Measurements from ENCODE around the gene CKB. TPM values are rescaled to one million over a fixed set of nuclear protein-coding genes. Genes with fewer than 3 reads are reported as not detected.
"Not testable (repeated sequence)": the region's sequence is repeated elsewhere in the genome, so short reads cannot be mapped to it uniquely, and the experiment has no call there.

CKB gene
- total RNA-seq, 1 donor from 2014 or later = 90.1 TPM

GRCh38 chr14:103528146-103528586 is 5.5 kb upstream of the CKB start:
- no peak for DNase-seq (ENCODE audit: low spot score)

DNA sequence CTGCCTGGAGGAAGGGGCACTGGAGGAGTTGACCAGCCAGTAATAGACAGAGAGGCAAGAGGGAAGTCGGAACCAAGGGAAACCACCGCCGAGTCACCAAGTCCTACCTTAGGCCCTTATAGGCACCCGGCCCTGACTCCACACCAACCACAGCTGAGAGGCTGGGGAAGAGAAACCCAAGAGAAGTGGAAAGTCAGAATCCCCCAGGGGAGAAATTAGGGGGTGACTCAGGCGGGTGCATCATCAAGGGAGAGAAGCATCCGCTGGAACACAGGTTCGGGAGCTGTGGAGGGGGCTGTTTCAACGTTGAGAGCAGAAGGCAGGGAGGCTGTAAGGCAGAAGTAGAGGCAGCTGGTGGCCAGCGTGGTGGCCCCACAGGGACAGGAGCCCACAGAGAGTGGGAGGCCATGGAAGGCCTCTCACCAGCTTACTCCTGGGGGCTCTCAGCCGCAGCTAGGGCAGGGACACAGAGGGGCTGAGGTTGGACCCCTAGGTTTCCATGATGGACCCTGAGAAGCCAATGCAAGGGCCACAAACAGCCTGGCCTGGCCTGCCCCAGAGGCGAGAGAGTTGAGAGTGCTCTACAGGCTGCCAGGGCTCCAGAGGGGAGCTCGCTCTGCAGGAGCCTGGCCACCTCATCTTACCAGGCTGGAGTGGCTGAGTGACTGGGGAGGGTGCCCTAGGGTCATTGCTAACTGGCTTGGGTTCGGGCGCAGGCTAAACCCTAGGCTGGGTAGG is 4.9 kb upstream of the CKB start:
- DNase-seq (ENCODE audit: low spot score) = no peak

GRCh38 chr14:103526914-103527248 is 4.3 kb upstream of the CKB start:
- DNase-seq (ENCODE audit: low spot score) = no peak

DNA sequence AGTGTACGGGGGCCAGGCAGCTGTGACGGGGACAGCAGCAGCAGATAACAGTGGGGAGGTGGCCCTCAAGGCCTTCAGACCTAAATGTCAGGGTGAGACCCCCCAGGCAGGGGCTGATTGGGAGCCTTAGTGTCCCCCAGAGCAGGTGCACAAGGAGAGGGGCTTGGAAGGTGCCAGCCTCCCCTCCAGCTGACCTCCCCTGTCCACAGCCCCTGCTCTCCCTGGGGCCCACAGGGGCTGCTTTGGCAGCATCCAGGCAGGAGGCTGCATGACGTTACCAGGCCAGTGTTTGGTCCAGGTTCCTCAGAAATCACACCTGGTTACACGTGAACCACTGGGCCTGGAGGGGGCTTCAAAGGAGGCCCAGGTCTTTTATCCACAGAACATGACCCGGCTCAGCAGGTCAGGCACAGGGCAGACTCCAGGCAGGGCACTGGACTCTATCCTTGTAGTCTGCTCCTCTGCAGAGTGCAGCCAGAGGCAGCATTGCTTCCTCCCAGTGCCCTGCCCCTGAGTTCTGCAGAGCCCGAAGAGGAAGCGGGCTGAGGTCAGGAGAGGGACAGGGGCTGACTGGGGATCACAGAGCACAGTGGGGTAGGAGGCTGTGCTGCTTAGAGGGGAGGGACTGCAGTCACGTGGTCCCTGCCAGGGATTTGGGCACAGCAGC is 3.8 kb upstream of the CKB start:
- DNase-seq (ENCODE audit: low spot score) = no peak

DNA sequence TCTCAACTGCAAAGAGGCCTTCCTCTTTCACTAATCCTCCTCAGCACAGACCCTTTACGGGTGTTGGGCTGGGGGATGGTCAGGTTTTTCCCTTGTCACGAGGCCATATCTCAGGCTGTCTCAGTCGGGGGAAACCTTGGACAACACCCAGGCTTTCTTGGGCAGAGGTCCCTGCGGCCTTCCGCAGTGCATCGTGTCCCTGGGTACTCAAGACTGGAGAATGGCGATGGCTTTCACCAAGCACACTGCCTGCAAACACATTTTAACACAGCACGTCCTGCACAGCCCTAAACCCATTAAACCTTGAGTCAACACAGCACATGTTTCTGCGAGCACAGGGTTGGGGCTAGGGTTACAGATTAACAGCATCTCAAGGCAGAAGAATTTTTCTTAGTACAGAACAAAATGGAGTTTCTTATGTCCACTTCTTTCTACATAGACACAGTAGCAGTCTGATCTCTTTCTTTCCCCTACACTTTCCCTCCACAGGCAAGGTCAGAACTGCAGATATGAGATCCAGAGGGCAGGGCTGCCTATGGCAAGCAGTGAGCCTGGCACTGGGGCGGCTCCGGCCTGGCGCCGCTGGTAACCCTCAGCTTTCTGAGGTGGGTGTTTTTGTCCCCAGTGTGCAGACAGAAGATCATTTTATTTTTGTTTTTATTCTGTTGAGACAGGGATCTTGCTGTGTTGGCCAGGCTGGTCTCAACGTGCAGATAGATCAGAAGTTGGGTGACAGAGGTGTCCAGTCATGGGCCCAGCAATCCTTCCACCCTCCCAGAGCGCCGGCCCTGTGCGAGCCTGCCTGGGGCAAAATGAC is 3.0 kb upstream of the CKB start:
- not testable (repeated sequence) for DNase-seq (ENCODE audit: low spot score)

GRCh38 chr14:103524002-103524935 is 1.6 kb upstream of the CKB start:
- no peak for DNase-seq (ENCODE audit: low spot score)

GRCh38 chr14:103523575-103523954 is 935 bp upstream of the CKB start:
- no peak for DNase-seq (ENCODE audit: low spot score)

DNA sequence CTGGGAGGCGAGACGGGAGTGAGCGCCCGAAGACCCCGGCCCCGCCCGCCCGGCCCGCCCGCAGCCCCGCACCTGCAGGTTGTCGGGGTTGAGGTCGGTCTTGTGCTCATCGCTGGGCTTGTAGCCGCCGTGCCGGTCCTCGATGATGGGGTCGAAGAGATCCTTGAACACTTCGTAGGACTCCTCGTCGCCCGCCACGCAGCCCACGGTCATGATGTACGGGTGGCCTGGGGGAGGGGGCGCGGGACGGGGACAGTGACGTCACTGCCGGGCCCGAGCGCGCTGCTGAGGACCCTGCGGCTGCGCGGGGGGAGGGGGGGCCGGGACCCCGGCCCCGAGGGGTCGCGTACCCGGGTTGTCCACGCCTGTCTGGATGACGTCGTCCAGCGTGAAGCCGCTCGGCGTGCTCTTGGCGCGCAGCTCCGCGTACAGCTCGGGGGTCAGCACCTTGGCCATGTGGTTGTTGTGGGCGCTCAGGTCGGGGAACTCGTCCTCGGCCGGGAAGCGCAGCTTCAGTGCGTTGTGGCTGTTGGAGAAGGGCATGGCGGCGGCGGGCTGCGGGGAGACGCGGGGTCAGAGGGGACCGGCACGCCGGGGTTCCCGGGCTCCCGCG is 573 bp downstream of the CKB start:
- DNase-seq (ENCODE audit: low spot score) = no peak

- DNase-seq (ENCODE audit: low spot score) = no peak
These were observed 1.1 kb downstream of the CKB start for GRCh38 chr14:103521438-103521950.

DNA sequence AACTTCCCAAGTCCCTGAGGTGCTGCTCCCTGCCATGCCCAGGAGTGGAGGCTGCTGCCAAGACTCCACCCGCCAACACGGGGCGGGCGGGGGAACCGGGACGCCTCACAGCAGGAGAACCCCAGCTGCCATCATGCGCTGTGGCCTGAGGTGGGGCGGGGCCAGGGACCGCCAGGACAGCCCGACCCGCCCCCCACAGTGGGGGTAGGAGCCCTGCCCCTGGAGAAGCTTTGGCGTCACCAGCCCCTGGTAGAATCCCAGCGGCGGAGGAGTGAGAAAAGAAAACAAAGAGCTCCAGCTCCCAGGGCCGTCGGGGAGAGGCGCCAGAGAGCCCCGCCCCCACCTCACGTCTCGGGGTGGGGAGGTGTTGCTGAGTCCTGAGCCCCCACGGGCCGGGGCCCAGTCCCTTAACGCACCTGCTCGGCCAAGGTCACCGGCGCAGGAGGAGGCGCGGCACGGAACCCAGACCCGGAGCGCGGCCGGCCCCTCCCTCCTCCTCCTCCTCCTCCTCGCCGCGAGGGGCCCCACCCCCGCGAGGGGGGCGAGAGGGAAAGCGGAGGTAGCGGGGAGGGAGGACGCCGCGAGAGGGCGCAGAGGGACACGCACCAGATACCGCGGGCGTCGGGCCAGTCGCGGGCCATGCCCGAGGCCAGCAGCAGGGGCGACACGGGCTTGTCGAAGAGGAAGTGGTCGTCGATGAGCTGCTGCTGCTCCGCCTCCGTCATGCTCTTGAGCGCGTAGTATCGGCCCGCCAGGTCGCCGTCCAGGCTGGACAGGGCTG is 1.8 kb downstream of the CKB start:
- DNase-seq (ENCODE audit: low spot score) = no peak

- DNase-seq (ENCODE audit: low spot score) = no peak
These were observed 2.4 kb downstream of the CKB start for GRCh38 chr14:103520269-103520656.

DNA sequence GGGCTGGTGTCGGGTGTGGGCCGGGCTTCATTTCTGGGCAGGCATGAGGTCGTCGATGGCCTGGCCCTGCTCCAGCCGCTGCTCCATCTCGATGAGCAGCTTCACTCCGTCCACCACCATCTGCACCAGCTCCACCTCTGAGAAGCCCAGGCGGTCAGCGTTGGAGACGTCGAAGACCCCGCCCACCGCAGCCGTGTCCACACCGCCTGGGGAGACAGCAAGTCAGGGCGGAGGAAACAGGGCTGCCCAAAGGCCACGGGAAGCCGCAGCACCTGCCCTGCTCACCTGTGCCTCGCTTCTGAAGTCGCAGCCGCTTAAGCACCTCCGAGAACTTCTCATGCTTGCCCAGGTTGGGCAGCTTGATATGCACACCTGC is 2.8 kb downstream of the CKB start:
- no peak for DNase-seq (ENCODE audit: low spot score)

DNA sequence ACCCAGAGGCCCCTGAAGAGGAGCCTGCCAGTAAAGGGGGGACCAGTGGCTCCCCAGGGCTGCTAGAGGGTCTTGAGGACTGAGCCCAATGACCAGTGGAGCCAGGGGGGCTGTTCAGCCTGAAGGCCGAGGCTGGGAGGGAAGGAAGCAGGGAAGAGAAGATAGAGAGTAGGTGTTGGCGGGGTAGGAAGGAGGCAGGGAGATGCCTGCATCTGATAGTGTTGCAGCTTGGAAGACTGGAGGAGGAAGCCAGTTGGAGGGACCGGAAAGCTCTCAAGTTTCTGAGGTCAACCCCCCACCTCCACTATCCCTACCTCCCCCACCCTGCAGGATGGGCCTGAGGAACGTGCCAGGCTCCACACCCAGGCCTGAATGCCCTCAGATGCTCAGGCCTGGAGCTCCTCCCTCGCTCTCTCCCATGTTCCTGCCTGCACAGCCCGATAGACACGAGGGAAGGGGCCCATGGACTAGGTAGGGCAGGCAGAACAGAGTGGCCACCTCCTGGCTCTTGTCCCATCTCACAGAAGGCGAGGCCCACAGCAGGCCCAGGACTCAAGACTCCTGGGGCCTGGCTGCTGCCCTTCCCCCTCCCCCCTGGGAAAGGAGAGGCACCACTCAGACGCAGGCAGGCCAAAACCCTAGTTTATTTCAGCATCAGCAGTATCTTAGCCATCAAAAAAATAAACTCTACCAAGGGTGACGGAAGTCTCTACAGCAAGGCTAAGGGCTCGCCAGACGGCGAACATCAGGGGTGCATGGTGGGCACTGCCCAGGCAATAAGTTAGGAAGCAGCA is 3.4 kb downstream of the CKB start:
- no peak for DNase-seq (ENCODE audit: low spot score)

DNA sequence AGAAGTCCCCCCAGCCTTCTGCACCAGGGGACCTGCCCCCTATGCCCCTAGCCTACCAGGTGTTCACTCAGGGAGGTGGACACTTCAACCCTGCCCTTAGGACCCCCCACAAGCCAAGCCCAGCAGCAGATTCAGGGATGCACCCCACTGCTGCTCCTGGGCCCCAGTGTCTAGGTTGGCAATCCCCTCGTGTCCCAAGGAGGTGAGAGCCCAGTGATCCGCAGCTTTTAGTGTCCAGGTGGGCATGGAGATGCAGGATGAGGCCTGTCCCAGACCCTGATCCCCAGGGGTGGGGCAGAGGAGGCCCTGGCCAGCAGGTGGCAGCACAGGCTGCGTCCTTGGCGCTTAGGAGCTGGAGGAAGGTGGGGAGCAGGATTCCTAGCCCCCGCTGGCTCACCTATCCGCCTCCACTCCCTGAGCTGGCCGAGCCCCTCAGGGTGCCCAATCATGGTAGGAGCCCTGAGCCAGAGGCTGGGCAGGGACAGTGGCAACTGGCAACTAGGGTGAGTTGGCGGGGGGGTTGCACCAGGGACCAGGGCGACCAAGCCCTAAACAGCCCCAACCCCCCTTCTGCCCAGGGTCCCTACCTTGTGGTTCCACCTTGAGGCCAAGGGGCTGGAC is 4.1 kb downstream of the CKB start:
- peak; percentile 90 for DNase-seq (ENCODE audit: low spot score)

- no peak for DNase-seq (ENCODE audit: low spot score)
These were observed 4.8 kb downstream of the CKB start for GRCh38 chr14:103517721-103518421.

GRCh38 chr14:103517174-103517566 is 5.5 kb downstream of the CKB start:
- no peak for DNase-seq (ENCODE audit: low spot score)

GRCh38 chr14:103516426-103517173 is 6.0 kb downstream of the CKB start:
- DNase-seq (ENCODE audit: low spot score) = no peak
